ENCODE data around the gene NUP160. TPM values are rescaled to one million over a fixed set of nuclear protein-coding genes. Genes with fewer than 3 reads are reported as not detected.

The NUP160 gene, protein sequence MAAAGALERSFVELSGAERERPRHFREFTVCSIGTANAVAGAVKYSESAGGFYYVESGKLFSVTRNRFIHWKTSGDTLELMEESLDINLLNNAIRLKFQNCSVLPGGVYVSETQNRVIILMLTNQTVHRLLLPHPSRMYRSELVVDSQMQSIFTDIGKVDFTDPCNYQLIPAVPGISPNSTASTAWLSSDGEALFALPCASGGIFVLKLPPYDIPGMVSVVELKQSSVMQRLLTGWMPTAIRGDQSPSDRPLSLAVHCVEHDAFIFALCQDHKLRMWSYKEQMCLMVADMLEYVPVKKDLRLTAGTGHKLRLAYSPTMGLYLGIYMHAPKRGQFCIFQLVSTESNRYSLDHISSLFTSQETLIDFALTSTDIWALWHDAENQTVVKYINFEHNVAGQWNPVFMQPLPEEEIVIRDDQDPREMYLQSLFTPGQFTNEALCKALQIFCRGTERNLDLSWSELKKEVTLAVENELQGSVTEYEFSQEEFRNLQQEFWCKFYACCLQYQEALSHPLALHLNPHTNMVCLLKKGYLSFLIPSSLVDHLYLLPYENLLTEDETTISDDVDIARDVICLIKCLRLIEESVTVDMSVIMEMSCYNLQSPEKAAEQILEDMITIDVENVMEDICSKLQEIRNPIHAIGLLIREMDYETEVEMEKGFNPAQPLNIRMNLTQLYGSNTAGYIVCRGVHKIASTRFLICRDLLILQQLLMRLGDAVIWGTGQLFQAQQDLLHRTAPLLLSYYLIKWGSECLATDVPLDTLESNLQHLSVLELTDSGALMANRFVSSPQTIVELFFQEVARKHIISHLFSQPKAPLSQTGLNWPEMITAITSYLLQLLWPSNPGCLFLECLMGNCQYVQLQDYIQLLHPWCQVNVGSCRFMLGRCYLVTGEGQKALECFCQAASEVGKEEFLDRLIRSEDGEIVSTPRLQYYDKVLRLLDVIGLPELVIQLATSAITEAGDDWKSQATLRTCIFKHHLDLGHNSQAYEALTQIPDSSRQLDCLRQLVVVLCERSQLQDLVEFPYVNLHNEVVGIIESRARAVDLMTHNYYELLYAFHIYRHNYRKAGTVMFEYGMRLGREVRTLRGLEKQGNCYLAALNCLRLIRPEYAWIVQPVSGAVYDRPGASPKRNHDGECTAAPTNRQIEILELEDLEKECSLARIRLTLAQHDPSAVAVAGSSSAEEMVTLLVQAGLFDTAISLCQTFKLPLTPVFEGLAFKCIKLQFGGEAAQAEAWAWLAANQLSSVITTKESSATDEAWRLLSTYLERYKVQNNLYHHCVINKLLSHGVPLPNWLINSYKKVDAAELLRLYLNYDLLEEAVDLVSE (N-terminal part only)
- 10 to 100 TPM; 82.1 to 87.6 TPM for total RNA-seq
- polyA plus RNA-seq (2013, experiment 1 of 2) = 65.6 TPM
- 60.8 TPM for polyA plus RNA-seq (2013, experiment 2 of 2)
- long read RNA-seq, experiment 1, full-length matches to known transcripts = 6 of 25 reads
- long read RNA-seq, experiment 1, partial matches to known transcripts = 12 of 25 reads
- long read RNA-seq, experiment 1, other reads (novel, unspliced or antisense) = 7 of 25 reads
- long read RNA-seq, experiment 2, full-length matches to known transcripts = 127 of 185 reads
- long read RNA-seq, experiment 2, partial matches to known transcripts = 27 of 185 reads
- long read RNA-seq, experiment 2, other reads (novel, unspliced or antisense) = 31 of 185 reads
- long read RNA-seq, experiment 3, full-length matches to known transcripts = 301 of 381 reads
- long read RNA-seq, experiment 3, partial matches to known transcripts = 25 of 381 reads
- long read RNA-seq, experiment 3, other reads (novel, unspliced or antisense) = 55 of 381 reads
- long read RNA-seq, experiment 4, partial matches to known transcripts = 15 of 17 reads
- long read RNA-seq, experiment 4, other reads (novel, unspliced or antisense) = 1 of 17 reads

DNA sequence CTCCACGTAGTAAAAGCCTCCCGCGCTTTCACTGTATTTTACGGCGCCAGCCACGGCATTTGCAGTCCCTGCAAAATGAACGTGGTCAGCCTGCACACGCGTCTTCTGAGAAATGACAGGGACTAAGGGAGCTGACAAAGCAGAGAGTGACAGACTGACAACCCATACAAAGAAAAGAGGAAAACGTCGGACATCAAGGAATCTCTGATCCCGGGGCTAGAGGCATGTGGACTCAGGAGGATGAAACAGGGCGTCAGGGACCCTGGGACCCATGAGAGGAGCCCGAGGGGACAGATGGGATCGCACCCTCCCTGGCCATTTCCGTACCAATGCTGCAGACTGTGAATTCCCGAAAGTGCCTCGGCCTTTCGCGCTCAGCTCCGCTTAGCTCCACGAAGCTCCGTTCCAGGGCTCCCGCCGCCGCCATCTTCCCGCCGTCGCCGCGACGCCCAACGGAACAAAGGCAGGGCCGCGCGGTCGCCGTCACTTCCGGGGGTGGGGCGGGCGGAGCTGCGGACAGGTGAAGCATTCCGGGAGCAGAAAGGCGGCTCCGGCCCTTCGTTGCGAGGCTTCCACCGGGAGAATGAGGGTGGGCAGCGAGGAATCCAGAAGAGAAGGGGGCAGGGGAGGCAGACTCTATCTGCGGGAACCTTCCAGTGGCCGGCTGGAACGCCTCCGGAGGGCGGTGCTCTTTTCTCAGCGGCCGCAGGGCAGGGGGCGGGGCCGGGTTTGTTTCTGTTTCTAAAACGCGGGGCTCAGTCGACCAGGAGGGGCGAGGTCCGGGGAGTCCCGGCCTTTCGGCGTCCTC, at the start of gene NUP160:
Gene NUP160 (minus strand): TSS at position 459 of the 808 bp plus-strand sequence. CDS start 32 bp downstream, at position 427.
- Histone ChIP-seq H3K4me1 (ENCODE audit: control insufficient read depth, insufficient read depth, low read length) (peaks cover 2% of the 10 kb centered on the region), H3K4me3 (ENCODE audit: low read length) (peak within 1 kb of the TSS; percentile 100), H3K9ac (ENCODE audit: extremely low read depth, low read length, poor library complexity, severe bottlenecking) (peak within 1 kb of the TSS; percentile 99), H3K27ac (ENCODE audit: low read depth, low read length) (peak within 1 kb of the TSS; percentile 97), H3K36me3 (ENCODE audit: control insufficient read depth, insufficient read depth, low read length) (peaks cover 32% of the 10 kb centered on the region), H3K27me3 (ENCODE audit: control insufficient read depth, insufficient read depth, low read length, poor library complexity, severe bottlenecking) (no peaks in the 10 kb centered on the region), H3K9me3 (ENCODE audit: control insufficient read depth, low read length) (no peaks in the 10 kb centered on the region)
- peaks cover 14% of the 10 kb centered on the region for H3K4me1 Mint-ChIP-seq
- H3K27me3 Mint-ChIP-seq (ENCODE audit: insufficient read depth) = peaks cover 2% of the 10 kb centered on the region
- H3K4me3 Mint-ChIP-seq = peak within 1 kb of the TSS; percentile 97
- WGBS, 2 experiments (ENCODE audit: insufficient coverage in 1 of 2, insufficient read length in 1 of 2) = 0% methylated on average over 39 to 66 of the region's 66 CpGs
- DNase-seq = peak; percentile 95
- H3K36me3 Mint-ChIP-seq (ENCODE audit: low read depth) = peaks cover 15% of the 10 kb centered on the region
- no peaks in the 10 kb centered on the region for H3K9me3 Mint-ChIP-seq
- H3K27ac Mint-ChIP-seq = peak within 1 kb of the TSS; percentile 99
- TF ChIP-seq, protein P1, sequence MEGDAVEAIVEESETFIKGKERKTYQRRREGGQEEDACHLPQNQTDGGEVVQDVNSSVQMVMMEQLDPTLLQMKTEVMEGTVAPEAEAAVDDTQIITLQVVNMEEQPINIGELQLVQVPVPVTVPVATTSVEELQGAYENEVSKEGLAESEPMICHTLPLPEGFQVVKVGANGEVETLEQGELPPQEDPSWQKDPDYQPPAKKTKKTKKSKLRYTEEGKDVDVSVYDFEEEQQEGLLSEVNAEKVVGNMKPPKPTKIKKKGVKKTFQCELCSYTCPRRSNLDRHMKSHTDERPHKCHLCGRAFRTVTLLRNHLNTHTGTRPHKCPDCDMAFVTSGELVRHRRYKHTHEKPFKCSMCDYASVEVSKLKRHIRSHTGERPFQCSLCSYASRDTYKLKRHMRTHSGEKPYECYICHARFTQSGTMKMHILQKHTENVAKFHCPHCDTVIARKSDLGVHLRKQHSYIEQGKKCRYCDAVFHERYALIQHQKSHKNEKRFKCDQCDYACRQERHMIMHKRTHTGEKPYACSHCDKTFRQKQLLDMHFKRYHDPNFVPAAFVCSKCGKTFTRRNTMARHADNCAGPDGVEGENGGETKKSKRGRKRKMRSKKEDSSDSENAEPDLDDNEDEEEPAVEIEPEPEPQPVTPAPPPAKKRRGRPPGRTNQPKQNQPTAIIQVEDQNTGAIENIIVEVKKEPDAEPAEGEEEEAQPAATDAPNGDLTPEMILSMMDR (conservative IDR thresholded peaks at IDR 0.05) = peak; percentile 19

DNA sequence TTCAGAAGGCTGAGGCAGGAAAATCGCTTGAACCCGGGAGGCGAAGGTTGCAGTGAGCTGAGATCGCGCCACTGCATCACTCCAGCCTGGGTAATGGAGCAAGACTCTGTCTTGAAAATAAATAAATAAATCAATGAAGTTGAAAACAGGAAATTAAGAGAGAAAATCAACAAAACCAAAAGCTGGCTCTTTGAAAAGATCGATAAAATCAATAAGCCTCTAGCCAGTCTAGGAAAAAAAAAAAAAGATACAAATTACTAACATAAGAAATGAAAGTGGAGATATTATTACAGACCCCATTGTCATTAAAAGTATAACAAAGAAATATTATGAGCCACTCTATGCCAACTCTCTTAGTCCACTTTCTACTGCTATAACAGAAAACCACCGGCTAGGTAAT, 48.0 kb upstream of the NUP160 start:
- no peaks in the 10 kb centered on the region for H3K27me3 Mint-ChIP-seq (ENCODE audit: insufficient read depth)

More for the DNA sequence above, 48.0 kb upstream of the NUP160 start:
- Histone ChIP-seq H3K9me3 (ENCODE audit: control insufficient read depth, low read length) (peaks cover 14% of the 10 kb centered on the region), H3K4me1 (ENCODE audit: control insufficient read depth, insufficient read depth, low read length) (no peaks in the 10 kb centered on the region), H3K9ac (ENCODE audit: extremely low read depth, low read length, poor library complexity, severe bottlenecking) (no peak overlapping the region), H3K27me3 (ENCODE audit: control insufficient read depth, insufficient read depth, low read length, poor library complexity, severe bottlenecking) (no peaks in the 10 kb centered on the region), H3K36me3 (ENCODE audit: control insufficient read depth, insufficient read depth, low read length) (no peaks in the 10 kb centered on the region), H3K27ac (ENCODE audit: low read depth, low read length) (no peak overlapping the region), H3K4me3 (ENCODE audit: low read length) (no peak overlapping the region)
- Mint-ChIP-seq H3K27ac (no peak overlapping the region), H3K9me3 (peaks cover 33% of the 10 kb centered on the region), H3K4me1 (no peaks in the 10 kb centered on the region), H3K36me3 (ENCODE audit: low read depth) (peaks cover 2% of the 10 kb centered on the region), H3K4me3 (no peak overlapping the region)
- TF ChIP-seq, protein P1 (conservative IDR thresholded peaks at IDR 0.05) = no peak
- WGBS, 2 experiments (ENCODE audit: insufficient coverage in 1 of 2, insufficient read length in 1 of 2) = 72 to 82% methylated on average over 6 to 7 of the region's 7 CpGs
- DNase-seq = no peak

All from endodermal cell (in vitro differentiated cells).